Effector memory CD4-positive, alpha-beta T cell (primary cell): ENCODE results near the gene BSN.

Experiments used
- DNase-seq, 3 donors: peaks; one replicate each; pipeline ENCODE4 v3.0.0-alpha.2; 2020
- H3K27ac ChIP-seq: 2 replicates; pipeline ENCODE4 v1.7.0; 2013; ENCODE audit warnings: mild to moderate bottlenecking, low read length, moderate library complexity; ENCODE audit not compliant: insufficient read depth, poor library complexity, severe bottlenecking
- H3K27me3 ChIP-seq: replicated peaks from 2 replicates; pipeline ENCODE4 v1.7.0; 2013; ENCODE audit warnings: mild to moderate bottlenecking, low read length; ENCODE audit not compliant: insufficient read depth, control insufficient read depth, poor library complexity, severe bottlenecking
- H3K36me3 ChIP-seq: 2 replicates; pipeline ENCODE4 v1.7.0; 2013; ENCODE audit warnings: mild to moderate bottlenecking, low read length, moderate library complexity; ENCODE audit not compliant: control insufficient read depth, insufficient read depth
- H3K4me1 ChIP-seq: 2 replicates; pipeline ENCODE4 v1.7.0; 2013; ENCODE audit warnings: low read length, mild to moderate bottlenecking; ENCODE audit not compliant: control insufficient read depth, insufficient read depth, poor library complexity, severe bottlenecking
- H3K4me3 ChIP-seq: 2 replicates; pipeline ENCODE4 v1.7.0; 2013; ENCODE audit warnings: low read length, low read depth, mild to moderate bottlenecking; ENCODE audit not compliant: insufficient read depth, poor library complexity, severe bottlenecking
- H3K9me3 ChIP-seq: 2 replicates; pipeline ENCODE4 v1.7.0; 2013; ENCODE audit warnings: mild to moderate bottlenecking, low read length, moderate library complexity; ENCODE audit not compliant: control insufficient read depth

Gene BSN

DNA sequence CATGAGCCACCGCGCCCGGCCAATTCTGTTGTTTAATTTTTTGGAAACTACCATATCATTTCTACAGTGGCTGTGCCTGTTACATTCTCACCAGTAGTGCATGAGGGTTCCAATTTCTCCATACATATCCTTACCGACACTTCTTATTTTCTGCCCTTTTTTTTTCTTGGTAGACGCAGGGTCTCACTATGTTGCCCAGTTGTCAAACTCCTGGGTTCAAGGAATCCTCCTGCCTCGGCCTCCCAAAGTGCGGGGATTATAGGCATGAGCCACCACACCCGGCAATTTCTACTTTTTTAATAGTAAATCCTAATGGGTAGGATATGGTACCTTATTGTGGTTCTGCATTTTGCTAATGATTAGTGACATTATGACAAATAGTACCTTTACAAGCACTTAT lies 155.6 kb downstream of the BSN start:
- no peak for DNase-seq
- Histone ChIP-seq H3K9me3 (no peaks in the 10 kb centered on the region), H3K4me1 (peaks cover 4% of the 10 kb centered on the region), H3K27ac (no peak overlapping the region), H3K36me3 (peaks cover 13% of the 10 kb centered on the region), H3K4me3 (no peak overlapping the region), H3K27me3 (no peaks in the 10 kb centered on the region)

DNA sequence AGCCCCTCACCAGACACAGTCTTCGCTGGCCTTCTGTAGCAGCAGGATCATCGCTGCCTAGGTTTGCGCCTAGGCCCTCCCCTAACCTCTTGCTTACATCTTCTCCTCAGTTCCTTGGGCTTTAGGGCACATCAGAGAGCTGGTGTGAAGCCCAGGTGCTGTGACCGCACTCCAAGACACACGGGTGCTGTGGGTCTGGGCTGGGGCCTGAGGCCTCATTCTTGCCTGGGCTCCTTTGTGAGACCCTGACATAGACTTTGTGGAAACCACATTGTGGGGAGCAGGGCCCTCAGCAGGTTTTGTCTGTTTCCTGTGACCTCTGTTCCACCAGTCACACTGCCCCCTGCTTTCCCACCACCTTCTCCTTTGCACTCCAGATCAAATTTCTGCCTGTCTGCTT lies 157.2 kb downstream of the BSN start:
- Histone ChIP-seq H3K4me3 (no peak overlapping the region), H3K4me1 (peaks cover 4% of the 10 kb centered on the region), H3K36me3 (no peaks in the 10 kb centered on the region), H3K27ac (no peak overlapping the region), H3K27me3 (no peaks in the 10 kb centered on the region), H3K9me3 (no peaks in the 10 kb centered on the region)
- DNase-seq = no peak

DNA sequence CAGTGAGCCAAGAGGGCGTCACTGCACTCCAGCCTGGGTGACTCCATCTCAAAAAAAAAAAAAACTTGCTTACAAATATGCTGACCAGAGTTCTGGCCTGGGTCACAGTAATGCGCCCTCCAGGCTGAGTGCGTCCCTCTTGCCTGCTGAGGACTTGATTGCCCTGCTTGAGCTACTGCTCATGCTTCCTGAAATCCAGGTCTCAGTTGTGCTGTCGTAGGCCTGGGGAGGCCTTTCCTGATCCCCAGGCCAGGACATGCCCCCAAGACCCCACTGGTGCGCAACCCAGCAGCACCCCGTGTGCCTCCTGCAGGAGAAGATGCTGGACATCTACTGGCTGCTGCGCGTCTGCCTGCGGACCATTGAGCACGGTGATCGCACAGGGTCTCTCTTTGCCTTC lies 157.9 kb downstream of the BSN start:
- no peaks in the 10 kb centered on the region for H3K27me3 ChIP-seq
- no peaks in the 10 kb centered on the region for H3K36me3 ChIP-seq
- H3K27ac ChIP-seq = no peak overlapping the region
- no peak for DNase-seq
- H3K9me3 ChIP-seq = no peaks in the 10 kb centered on the region
- H3K4me1 ChIP-seq = peaks cover 4% of the 10 kb centered on the region
- no peak overlapping the region for H3K4me3 ChIP-seq

DNA sequence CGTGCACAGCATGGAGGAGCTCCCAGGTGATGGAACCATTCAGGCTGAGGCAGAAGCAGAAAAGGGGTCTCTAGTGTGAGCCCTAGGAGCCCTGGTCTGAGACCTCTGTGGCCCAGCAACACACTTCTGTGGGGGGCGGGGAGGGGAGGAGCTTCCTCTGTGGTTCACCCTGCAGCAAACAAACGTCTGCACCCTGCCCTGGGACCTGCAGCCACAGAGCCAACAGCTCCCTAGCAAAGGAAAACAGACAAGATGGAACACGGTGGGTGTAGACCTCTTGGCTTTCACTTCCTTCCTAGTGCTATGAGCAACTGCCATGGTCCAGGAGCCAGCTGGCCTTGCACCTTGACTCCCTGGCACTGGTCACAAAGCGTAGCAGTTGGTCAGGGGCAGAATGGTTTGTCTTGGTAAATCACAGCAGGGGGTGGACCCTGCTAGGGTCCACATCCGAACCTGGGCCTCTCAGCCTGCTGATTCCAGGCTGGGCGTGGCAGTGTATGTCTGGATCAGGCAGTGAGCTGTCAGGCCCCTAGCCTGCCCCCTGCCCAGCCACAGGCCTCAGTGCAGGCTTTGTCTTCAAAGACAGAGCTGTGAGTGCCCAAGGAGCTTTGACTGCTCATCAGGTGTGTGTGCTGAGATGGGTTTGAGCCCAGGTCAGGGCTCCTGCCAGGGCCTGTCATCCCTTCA lies 158.5 kb downstream of the BSN start:
- no peak for DNase-seq
- peaks cover 4% of the 10 kb centered on the region for H3K4me1 ChIP-seq
- no peak overlapping the region for H3K4me3 ChIP-seq
- no peaks in the 10 kb centered on the region for H3K36me3 ChIP-seq
- H3K27ac ChIP-seq = no peak overlapping the region
- H3K27me3 ChIP-seq = no peaks in the 10 kb centered on the region
- no peaks in the 10 kb centered on the region for H3K9me3 ChIP-seq

DNA sequence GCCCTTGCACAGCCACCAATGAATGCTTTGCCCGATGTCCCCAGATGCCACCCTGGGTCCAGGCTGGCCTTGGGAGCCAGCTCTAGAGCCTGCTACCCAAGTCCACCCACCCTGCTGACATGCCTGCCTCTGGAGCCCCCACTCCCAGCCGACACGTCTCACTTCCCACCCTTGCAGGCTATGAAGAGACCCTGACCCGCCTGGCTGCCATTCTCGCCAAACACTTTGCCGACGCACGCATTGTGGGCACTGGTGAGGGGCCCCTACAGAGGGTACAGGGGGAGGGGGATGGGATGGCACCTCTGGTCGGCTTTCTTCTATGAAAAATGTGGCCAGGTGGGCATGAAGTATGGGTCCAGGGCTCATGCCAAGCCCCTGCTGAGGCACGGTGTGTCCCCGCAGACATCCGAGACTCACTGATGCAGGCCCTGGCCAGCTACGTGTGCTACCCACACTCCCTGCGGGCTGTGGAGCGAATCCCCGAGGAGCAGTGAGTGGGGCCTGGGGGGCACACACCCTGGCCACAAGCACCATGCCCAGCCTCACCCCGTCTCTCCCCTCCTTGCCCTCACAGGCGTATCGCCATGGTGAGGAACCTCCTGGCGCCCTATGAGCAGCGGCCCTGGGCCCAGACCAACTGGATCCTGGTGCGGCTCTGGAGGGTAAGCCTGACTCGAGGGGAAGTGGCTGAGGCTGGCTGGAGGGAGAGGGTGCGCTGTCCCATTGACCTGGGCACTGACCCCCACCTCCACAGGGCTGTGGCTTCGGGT lies 159.2 kb downstream of the BSN start:
- Histone ChIP-seq H3K27me3 (no peaks in the 10 kb centered on the region), H3K27ac (no peak overlapping the region), H3K36me3 (no peaks in the 10 kb centered on the region), H3K9me3 (no peaks in the 10 kb centered on the region), H3K4me1 (peaks cover 6% of the 10 kb centered on the region), H3K4me3 (no peak overlapping the region)
- DNase-seq = no peak

DNA sequence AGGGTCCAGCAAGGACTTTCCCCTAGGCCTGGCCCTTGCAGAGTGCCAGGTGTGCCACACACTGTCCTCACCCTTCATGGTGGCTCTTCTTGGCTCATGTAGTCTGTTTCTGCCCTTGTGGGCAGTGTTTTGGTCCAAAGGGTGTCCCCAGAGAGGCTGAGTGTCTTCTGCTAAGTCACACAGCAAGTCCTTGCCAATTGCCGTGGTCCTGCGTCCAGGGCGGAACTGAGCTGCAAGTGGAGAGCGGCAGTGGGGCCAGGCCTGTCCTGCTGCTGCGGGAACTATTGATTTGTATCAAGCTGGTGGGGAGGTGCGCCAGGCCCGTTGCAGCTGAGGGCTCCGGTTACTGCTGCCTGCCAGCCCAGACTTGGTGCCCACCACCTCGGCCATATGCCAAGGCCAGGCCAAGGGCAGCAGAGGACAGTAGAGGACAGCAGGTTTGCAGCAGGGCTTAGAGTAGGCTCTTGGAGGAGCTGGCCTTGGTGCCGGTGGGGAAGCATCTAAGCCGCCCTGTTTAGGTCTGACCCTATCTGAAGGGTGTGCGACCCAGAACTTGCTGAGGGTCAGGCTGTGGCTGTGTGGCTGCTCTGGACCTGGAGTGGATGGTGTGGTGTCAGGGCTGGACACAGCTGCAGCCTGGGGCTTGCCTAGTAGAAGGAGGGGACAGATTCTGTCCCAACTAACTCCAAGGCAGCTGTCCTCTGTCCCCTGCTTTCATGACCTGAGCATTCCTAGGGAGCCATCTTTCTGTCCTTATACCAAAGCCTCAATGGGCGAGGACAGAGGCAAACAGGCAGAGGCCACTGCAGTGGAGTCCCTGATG lies 160.7 kb downstream of the BSN start:
- H3K27ac ChIP-seq = no peak overlapping the region
- DNase-seq = no peak
- no peaks in the 10 kb centered on the region for H3K9me3 ChIP-seq
- peaks cover 13% of the 10 kb centered on the region for H3K4me1 ChIP-seq
- H3K27me3 ChIP-seq = no peaks in the 10 kb centered on the region
- H3K4me3 ChIP-seq = no peak overlapping the region
- H3K36me3 ChIP-seq = no peaks in the 10 kb centered on the region

DNA sequence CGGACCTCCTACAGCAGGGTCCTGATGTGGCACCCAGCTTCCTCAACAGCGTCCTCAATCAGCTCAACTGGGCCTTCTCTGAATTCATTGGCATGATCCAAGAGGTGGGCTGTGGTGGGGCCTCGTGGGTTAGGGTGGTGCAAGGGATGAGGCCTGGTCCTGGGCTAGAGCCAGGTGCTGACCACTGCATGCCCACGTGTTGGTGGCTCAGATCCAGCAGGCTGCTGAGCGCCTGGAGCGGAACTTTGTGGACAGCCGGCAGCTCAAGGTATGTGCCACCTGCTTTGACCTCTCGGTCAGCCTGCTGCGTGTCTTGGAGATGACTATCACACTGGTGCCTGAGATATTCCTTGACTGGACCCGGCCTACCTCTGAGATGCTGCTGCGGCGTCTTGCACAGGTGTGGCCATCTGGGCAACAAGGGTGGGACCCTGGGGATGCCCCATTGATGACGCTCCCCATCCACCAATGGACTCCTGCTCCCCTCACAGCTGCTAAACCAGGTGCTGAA lies 161.4 kb downstream of the BSN start:
- Histone ChIP-seq H3K27me3 (no peaks in the 10 kb centered on the region), H3K27ac (no peak overlapping the region), H3K36me3 (no peaks in the 10 kb centered on the region), H3K4me1 (peaks cover 13% of the 10 kb centered on the region), H3K4me3 (no peak overlapping the region), H3K9me3 (no peaks in the 10 kb centered on the region)
- DNase-seq = no peak

DNA sequence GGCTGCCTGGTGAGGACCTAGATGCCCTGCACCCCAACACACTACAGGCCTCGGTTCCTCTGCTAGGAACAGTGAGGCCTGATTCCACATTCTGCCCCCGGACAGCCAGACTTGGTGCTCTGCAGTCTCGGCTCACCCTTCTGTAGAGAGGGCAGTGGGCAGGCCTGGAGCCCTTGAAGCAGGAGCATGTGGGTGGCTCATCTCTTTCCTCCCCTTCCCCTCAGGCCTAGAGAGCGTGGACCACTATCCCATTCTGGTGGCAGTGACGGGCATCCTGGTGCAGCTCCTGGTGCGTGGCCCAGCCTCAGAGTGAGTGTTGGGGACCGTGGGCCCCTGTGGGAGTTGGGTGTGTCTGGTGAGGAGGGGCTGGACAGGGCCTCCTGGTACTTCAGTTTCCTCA lies 161.9 kb downstream of the BSN start:
- Histone ChIP-seq H3K36me3 (peaks cover 4% of the 10 kb centered on the region), H3K4me3 (no peak overlapping the region), H3K4me1 (peaks cover 13% of the 10 kb centered on the region), H3K27ac (no peak overlapping the region), H3K9me3 (no peaks in the 10 kb centered on the region), H3K27me3 (no peaks in the 10 kb centered on the region)
- DNase-seq = no peak

DNA sequence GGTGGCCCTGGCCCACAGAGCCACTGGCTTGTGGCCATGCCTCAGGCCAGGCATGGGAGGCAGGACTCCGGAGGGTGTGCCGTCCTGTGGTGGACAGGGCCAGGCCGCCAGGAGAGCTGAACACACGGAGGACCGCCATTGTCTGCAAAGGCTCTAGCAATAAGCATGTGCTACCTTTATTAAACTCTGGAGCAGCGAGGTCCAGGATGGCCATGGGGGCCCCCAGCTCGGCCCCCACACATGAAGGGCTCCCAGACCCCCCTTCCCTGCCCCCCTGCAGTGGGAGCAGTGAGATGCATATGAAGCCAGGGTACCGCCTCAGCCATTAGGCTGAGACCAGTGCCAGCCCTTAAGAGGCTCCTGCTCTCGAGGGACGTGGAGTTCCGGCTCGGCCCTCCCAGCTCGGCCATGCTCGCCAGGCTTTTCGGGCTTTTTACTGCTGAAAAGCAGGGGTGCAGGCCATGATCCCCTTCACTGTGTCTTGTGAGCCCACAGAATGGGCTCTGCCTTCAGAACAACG lies 162.5 kb downstream of the BSN start:
- no peak for DNase-seq
- H3K36me3 ChIP-seq = peaks cover 9% of the 10 kb centered on the region
- no peak overlapping the region for H3K27ac ChIP-seq
- H3K4me3 ChIP-seq = no peak overlapping the region
- no peaks in the 10 kb centered on the region for H3K9me3 ChIP-seq
- H3K27me3 ChIP-seq = no peaks in the 10 kb centered on the region
- peaks cover 13% of the 10 kb centered on the region for H3K4me1 ChIP-seq
